ENCODE results near the gene CCDC150. TPM values are rescaled to one million over a fixed set of nuclear protein-coding genes. Genes with fewer than 3 reads are reported as not detected.

Gene CCDC150
- total RNA-seq, 2 experiments from 2014 or later, result 15.8 to 16.0 TPM

GRCh38 chr2:196767101-196767500 is 127.6 kb downstream of the CCDC150 start:
- POLR2A ChIA-PET, result no interaction called here
- no peak for DNase-seq
- H3K9me3 Mint-ChIP-seq, result no peaks in the 10 kb centered on the region
- H3K36me3 Mint-ChIP-seq (ENCODE audit: low read depth), result peaks cover 40% of the 10 kb centered on the region
- H3K4me1 Mint-ChIP-seq, result no peaks in the 10 kb centered on the region
- no peak overlapping the region for H3K27ac Mint-ChIP-seq
- CTCF ChIA-PET, result no interaction called here
- H3K27me3 Mint-ChIP-seq, result no peaks in the 10 kb centered on the region
- H3K4me3 Mint-ChIP-seq, result no peak overlapping the region

Other genes with a start within 250 kb of the CCDC150 start
- under 1 TPM; 0.12 to 0.62 TPM for gene HECW2, start 46.2 kb upstream of the CCDC150 start, total RNA-seq
- gene GTF3C3, start 160.0 kb downstream of the CCDC150 start, total RNA-seq, result 10 to 100 TPM; 39.6 to 44.9 TPM
- under 1 TPM; 0.20 to 0.44 TPM for gene C2orf66, start 169.6 kb downstream of the CCDC150 start, total RNA-seq

Data from activated CD4-positive, alpha-beta T cell treated with anti-CD3 and anti-CD28 coated beads, Interleukin-2, amount 10 ng/mL, durations not matched to agents 7 days and 5 days (primary cell).